Natural killer cell (primary cell): ENCODE results near the gene CDYL2. TPM values are rescaled to one million over a fixed set of nuclear protein-coding genes. Genes with fewer than 3 reads are reported as not detected.

ENCODE experiments used
- ATAC-seq, 3 donors: fragments of 150-1000 bp in 2 of 3; fragments of 200-7000 bp in 1 of 3; cut with Tn5 transposase; 1 replicate in 1 of 3; 2 replicates in 2 of 3; pipeline ENCODE4 v1.10.0; 2021; ENCODE audit warnings: mild to moderate bottlenecking in 2 of 3, moderate library complexity in 2 of 3
- DNase-seq, 2 donors: peaks; one replicate each; pipeline versions ENCODE4 v3.0.0 to v3.0.0-alpha.2; 2013 to 2021; ENCODE audit warnings: mixed read lengths in 1 of 2
- H3K27ac ChIP-seq: one replicate; pipeline ENCODE4 v1.5.1; 2013; ENCODE audit warnings: mild to moderate bottlenecking, low read length
- H3K27me3 ChIP-seq: one replicate; pipeline ENCODE4 v1.6.1; 2013; ENCODE audit warnings: low read length; ENCODE audit not compliant: control insufficient read depth, insufficient read depth
- H3K36me3 ChIP-seq: one replicate; pipeline ENCODE4 v1.6.1; 2013; ENCODE audit warnings: low read length; ENCODE audit not compliant: control insufficient read depth, insufficient read depth
- H3K4me1 ChIP-seq: one replicate; pipeline ENCODE4 v1.6.1; 2013; ENCODE audit warnings: low read length; ENCODE audit not compliant: control insufficient read depth, insufficient read depth
- H3K4me3 ChIP-seq: one replicate; pipeline ENCODE4 v1.5.1; 2013; ENCODE audit warnings: low read length
- H3K9me3 ChIP-seq: one replicate; pipeline ENCODE4 v1.6.1; 2013; ENCODE audit warnings: low read length; ENCODE audit not compliant: control insufficient read depth, insufficient read depth
- H3K27ac Mint-ChIP-seq, 2 donors: one replicate each; pipeline ENCODE4 v1.8.0; 2022; ENCODE audit warnings: mild to moderate bottlenecking in 2 of 2, mixed read lengths in 2 of 2, moderate library complexity in 1 of 2
- H3K27me3 Mint-ChIP-seq, 2 donors: one replicate each; pipeline ENCODE4 v1.8.0; 2022; ENCODE audit warnings: low read depth in 2 of 2, mixed read lengths in 2 of 2
- H3K36me3 Mint-ChIP-seq: one replicate; pipeline ENCODE4 v1.8.0; 2022; ENCODE audit warnings: mixed read lengths
- H3K4me1 Mint-ChIP-seq, 2 donors: one replicate each; pipeline ENCODE4 v1.8.0; 2022; ENCODE audit warnings: mixed read lengths in 2 of 2
- H3K4me3 Mint-ChIP-seq: one replicate; pipeline ENCODE4 v1.8.0; 2022; ENCODE audit warnings: mild to moderate bottlenecking, moderate library complexity, mixed read lengths
- H3K9me3 Mint-ChIP-seq, 2 donors: one replicate each; pipeline ENCODE4 v1.8.0; 2022; ENCODE audit warnings: mixed read lengths in 2 of 2
- CTCF ChIP-seq: fragments of 200-600 bp; IDR thresholded peaks from one replicate; pipeline ENCODE4 v1.8.0; 2022; ENCODE audit warnings: antibody characterized with exemption
- WGBS: methylation state at CpG from one replicate; pipeline ENCODE4 v1.1.7; 2013; ENCODE audit warnings: missing lambda C conversion rate; ENCODE audit not compliant: insufficient coverage; 5-methylcytosine and 5-hydroxymethylcytosine counted together
- intact Hi-C: fragments of 100-400 bp; cut with micrococcal nuclease; formaldehyde crosslinking; loops from one replicate; pipeline ENCODE4 v1.14.2; 2022
- total RNA-seq, 4 donors: library from RNA; stranded (reverse); fragments of 120-200 nt in 1 of 4; gene quantifications; one replicate each; pipeline versions ENCODE4 v1.2.3 to v1.2.4, GENCODE V29; 2013 to 2022

Gene CDYL2
- total RNA-seq, 3 donors from 2014 or later (not counting 1 experiment from before 2014, with no cell fraction given): 2.7 to 14.5 (median 3.4) TPM

GRCh38 chr16:80743273-80743672 is 61.1 kb downstream of the CDYL2 start:
- ATAC-seq (peak in 1 of 3 donors; percentile 40), DNase-seq (no peak)
- WGBS: 90% methylated on average over 2 of the region's 3 CpGs
- Histone ChIP-seq H3K27ac (no peak overlapping the region), H3K4me1 (no peaks in the 10 kb centered on the region), H3K27me3 (no peaks in the 10 kb centered on the region), H3K9me3 (peaks cover 7% of the 10 kb centered on the region), H3K36me3 (no peaks in the 10 kb centered on the region), H3K4me3 (no peak overlapping the region)
- Mint-ChIP-seq H3K4me1 (no peaks in the 10 kb centered on the region), H3K4me3 (no peak overlapping the region), H3K27me3 (peaks cover 3 to 8% of the 10 kb centered on the region in 2 donors), H3K36me3 (no peaks in the 10 kb centered on the region), H3K9me3 (peaks cover 0 to 8% of the 10 kb centered on the region in 2 donors), H3K27ac (no peak overlapping the region)
- intact Hi-C loops: no loop called here
- no peak for TF ChIP-seq CTCF

GRCh38 chr16:80742331-80742730 is 62.1 kb downstream of the CDYL2 start:
- Mint-ChIP-seq H3K4me3 (no peak overlapping the region), H3K27ac (no peak overlapping the region)
- ATAC-seq: no peak

GRCh38 chr16:80741724-80742123 is 62.7 kb downstream of the CDYL2 start:
- Histone ChIP-seq H3K27me3 (no peaks in the 10 kb centered on the region), H3K27ac (no peak overlapping the region), H3K4me1 (no peaks in the 10 kb centered on the region), H3K4me3 (no peak overlapping the region), H3K9me3 (peaks cover 7% of the 10 kb centered on the region), H3K36me3 (no peaks in the 10 kb centered on the region)
- ATAC-seq (no peak), DNase-seq (no peak)
- no peaks in the 10 kb centered on the region for H3K4me1 Mint-ChIP-seq
- WGBS: 95% methylated on average over 4 of the region's 4 CpGs
- peaks cover 0 to 8% of the 10 kb centered on the region in 2 donors for H3K9me3 Mint-ChIP-seq
- intact Hi-C loops: no loop called here
- no peak for TF ChIP-seq CTCF
- no peaks in the 10 kb centered on the region for H3K36me3 Mint-ChIP-seq
- no peak overlapping the region for H3K4me3 Mint-ChIP-seq
- H3K27ac Mint-ChIP-seq: no peak overlapping the region
- peaks cover 3 to 8% of the 10 kb centered on the region in 2 donors for H3K27me3 Mint-ChIP-seq

More at GRCh38 chr16:80742331-80742730, 62.1 kb downstream of the CDYL2 start:
- no peaks in the 10 kb centered on the region for H3K27me3 ChIP-seq
- no peaks in the 10 kb centered on the region for H3K36me3 Mint-ChIP-seq
- H3K4me1 Mint-ChIP-seq: no peaks in the 10 kb centered on the region
- no peak for DNase-seq
- H3K4me1 ChIP-seq: no peaks in the 10 kb centered on the region
- intact Hi-C loops: no loop called here
- peaks cover 3 to 8% of the 10 kb centered on the region in 2 donors for H3K27me3 Mint-ChIP-seq
- peaks cover 7% of the 10 kb centered on the region for H3K9me3 ChIP-seq
- H3K36me3 ChIP-seq: no peaks in the 10 kb centered on the region
- TF ChIP-seq CTCF: no peak
- 91% methylated on average over 2 of the region's 2 CpGs for WGBS
- no peak overlapping the region for H3K27ac ChIP-seq
- H3K4me3 ChIP-seq: no peak overlapping the region
- H3K9me3 Mint-ChIP-seq: peaks cover 0 to 8% of the 10 kb centered on the region in 2 donors

GRCh38 chr16:80739523-80739922 is 64.9 kb downstream of the CDYL2 start:
- no peaks in the 10 kb centered on the region for H3K36me3 Mint-ChIP-seq
- Histone ChIP-seq H3K27ac (no peak overlapping the region), H3K4me1 (no peaks in the 10 kb centered on the region), H3K4me3 (no peak overlapping the region), H3K36me3 (no peaks in the 10 kb centered on the region), H3K27me3 (no peaks in the 10 kb centered on the region), H3K9me3 (peaks cover 7% of the 10 kb centered on the region)
- no peak for TF ChIP-seq CTCF
- intact Hi-C loops: no loop called here
- WGBS: 87% methylated on average over 6 of the region's 6 CpGs
- no peak overlapping the region for H3K4me3 Mint-ChIP-seq
- H3K9me3 Mint-ChIP-seq: peaks cover 0 to 8% of the 10 kb centered on the region in 2 donors
- no peak for ATAC-seq
- H3K27me3 Mint-ChIP-seq: peaks cover 3 to 8% of the 10 kb centered on the region in 2 donors
- H3K27ac Mint-ChIP-seq: no peak overlapping the region
- no peaks in the 10 kb centered on the region for H3K4me1 Mint-ChIP-seq
- no peak for DNase-seq
